Activated gamma-delta T cell (primary cell): Measurements from ENCODE around the gene SIM2.

Experiments used
- DNase-seq: peaks from one replicate; lab custom pipeline; 2025; lab: John Stamatoyannopoulos, UW

SIM2 gene

GRCh38 chr21:36738489-36739126, 39.7 kb downstream of the SIM2 start:
- no peak for DNase-seq

GRCh38 chr21:36741506-36741905, 42.6 kb downstream of the SIM2 start:
- no peak for DNase-seq

DNA sequence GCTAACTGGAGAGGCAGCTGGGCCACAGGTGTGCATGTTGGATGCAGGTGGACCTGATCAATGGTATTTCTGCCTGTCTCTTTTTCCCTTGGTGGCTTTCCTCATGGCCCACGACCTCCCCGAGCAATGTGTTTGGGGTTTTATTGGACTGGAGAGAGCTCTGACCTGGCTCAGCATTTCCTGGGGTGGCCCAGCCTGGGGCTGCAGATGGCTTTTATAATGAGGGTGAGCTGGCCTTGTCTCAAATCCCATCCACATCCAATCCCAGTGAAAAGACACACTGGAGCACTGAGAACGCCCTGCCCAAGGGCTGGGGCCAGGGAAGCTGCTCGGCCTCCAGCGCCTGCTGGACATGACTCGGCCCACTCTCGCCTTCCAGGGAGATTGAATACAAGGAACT, 44.1 kb downstream of the SIM2 start:
- DNase-seq, result no peak

DNA sequence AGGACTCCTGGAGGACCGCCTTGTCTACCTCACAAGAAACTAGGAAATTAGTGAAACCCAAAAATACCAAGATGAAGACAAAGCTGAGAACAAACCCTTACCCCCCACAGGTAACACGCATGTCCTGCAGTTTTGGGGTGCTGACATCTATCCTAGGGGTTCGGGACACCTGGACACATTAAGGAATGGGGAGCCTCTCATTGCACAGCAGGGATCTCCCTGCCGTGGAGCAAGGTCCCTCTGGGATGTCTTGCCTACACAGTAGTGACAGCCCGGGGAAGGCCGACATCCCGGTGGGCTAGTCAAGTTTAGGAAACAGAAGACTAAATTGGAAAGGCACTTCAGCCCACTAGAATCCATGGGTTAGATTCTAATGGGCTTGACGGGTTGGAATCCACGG, 44.5 kb downstream of the SIM2 start:
- no peak for DNase-seq

GRCh38 chr21:36744190-36744559, 45.3 kb downstream of the SIM2 start:
- DNase-seq, result no peak

DNA sequence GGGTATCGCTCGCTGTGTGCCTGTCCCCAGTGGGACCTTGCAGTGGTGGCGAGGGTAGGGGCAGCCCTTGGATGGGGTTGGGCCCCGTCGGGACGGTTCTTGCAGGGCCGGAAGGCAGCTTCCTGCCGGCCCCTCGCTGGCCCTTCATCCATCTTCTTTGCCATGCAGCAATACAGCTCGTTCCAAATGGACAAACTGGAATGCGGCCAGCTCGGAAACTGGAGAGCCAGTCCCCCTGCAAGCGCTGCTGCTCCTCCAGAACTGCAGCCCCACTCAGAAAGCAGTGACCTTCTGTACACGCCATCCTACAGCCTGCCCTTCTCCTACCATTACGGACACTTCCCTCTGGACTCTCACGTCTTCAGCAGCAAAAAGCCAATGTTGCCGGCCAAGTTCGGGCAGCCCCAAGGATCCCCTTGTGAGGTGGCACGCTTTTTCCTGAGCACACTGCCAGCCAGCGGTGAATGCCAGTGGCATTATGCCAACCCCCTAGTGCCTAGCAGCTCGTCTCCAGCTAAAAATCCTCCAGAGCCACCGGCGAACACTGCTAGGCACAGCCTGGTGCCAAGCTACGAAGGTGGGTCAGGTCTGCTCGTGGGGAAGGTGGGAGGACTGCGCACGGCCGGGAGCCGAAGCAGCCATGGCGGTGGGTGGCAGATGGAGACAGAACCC, 45.8 kb downstream of the SIM2 start:
- DNase-seq, result no peak

DNA sequence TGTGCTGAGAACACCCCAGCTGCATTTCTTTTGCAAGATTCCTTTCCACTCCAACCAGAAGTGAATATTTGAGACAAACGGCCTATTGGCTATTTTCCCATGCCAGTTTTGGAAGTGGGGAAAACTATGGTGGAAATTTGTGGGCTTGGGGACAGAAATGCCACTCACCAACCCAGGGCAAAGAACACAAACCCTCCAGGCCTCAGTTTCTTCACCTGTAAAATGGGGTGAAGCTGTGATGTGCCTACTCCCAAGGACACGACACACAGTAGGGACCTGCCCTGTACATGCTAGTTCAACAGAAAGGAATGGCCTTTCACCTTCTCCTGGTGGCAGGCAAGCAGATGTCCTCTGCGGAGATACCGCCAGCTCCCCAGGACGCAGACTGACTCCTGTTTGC, 46.5 kb downstream of the SIM2 start:
- DNase-seq, result no peak

- DNase-seq, result no peak
Observed at GRCh38 chr21:36747041-36747814, 48.3 kb downstream of the SIM2 start.

- DNase-seq, result no peak
Observed at GRCh38 chr21:36747815-36748383, 49.0 kb downstream of the SIM2 start.

- DNase-seq, result no peak
Observed at GRCh38 chr21:36749935-36750575, 51.1 kb downstream of the SIM2 start.

DNA sequence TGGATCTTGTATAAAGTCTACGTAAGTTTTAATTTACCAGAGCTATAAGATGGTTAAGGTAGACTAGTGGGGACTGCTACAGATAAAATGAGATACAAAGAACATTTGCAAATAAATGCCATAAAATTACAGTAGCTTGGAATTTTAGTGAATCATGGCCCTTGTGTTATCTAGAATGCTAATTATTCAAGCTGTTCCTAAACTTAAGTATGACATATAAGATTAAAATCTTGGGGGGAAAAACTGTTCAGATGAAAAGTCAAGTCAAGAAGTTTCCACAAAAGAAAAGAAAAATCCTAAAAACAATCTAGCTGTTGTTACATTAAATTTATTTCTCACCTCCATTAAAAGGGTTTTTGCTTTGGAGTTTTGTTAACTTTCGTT, 51.7 kb downstream of the SIM2 start:
- no peak for DNase-seq

- no peak for DNase-seq
Observed at GRCh38 chr21:36751383-36751782, 52.5 kb downstream of the SIM2 start.

DNA sequence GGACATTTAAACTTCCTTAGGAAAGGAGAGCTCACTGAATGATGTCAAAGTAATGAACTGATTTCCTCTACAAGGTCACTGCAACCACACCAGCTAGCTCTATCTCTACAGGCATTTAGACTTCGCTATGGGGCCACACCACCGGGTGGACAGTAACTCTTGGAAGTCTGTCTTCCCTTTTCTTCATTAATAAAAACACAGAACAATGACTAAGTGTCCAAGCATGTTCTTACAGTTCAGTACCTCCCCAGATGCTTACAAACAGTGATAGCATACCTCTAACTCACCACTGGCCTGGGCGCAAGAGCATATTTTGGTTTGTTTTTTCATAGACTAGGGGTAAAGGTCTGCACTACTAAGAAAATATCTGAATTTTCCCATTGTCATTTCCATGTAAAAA, 54.6 kb downstream of the SIM2 start:
- no peak for DNase-seq

DNA sequence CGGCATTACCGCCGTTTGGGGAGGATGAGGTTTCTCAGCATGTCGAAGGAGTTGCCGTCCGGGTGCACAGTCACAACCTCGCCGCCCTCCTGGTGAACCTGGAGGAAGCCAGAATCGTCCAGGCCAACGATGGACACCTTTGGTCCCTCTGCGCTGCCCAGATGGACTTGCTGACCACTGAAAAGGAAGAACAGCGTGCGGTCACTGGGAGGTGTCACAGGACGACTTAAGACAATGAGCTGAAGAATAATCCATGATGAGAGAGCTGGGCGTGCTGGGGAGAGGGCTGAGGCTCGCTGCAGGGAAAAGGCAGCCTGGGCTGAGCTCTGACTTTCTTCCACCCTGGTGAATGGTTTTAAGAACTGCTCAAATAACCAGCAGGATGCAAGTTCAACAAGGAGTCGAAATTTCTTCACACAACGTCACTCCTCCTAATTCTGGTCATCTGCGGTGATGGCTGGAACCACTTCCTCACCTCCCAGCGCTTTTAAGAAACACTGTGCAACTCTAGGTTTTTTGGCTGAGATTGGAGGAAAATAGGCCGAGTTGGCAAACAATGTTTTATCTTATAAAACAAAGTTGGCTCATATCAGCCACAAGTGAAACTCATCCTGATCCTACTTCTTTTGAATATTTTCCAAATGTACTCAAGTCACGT, 55.5 kb downstream of the SIM2 start:
- DNase-seq, result no peak

GRCh38 chr21:36756527-36756926, 57.6 kb downstream of the SIM2 start:
- DNase-seq, result no peak

DNA sequence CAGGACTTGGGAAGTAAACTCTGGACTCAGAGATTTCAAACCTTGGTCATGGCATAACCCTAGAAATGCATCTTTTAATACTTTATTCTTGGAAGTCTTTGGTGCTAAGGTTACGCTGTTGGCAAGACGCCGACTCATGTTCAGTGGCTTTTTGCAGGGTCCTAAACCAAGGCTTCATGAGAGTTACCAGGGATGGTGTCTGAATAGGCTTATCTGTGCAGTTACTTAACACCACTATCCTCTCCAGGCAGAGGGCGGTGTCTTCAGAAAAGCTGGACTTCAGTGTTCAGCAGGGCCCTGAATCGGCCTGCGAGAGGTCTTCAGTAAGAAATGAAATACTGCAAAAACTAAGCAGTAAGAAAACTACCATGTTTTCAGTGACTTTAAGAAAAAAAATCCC, 58.3 kb downstream of the SIM2 start:
- DNase-seq, result no peak

DNA sequence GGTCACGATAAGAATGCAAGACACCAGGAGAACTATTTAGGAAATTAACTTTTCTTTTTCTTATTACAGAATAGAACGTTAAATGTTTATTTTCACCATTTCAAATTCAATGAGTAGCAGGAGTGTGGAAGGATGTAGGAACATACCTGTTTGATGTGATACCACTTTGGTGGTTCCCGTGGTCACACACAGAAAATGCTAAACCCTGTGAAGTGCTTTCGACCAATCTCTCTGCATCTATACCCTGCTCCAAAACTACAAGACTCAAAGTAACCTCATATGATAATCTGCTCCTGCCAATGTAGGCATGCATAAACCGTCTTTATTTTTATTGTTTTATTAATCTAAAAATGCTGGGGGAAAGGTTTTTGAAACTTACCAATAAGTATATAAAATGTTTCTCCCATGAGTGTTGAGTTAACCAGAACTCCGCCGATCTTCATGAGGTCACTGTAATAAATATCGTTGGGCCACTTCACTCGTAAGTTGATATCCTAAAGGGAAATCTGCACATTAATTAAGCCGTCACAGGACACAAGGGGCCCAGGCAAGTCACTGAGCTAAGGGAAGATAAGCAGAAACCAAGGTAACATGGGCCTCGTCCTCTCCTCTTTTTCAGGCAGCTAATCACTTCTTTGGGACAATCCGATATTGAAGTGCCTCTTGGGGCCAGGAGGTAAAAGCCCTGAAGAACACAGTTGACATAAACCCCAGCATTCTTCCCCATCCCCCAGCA, 60.6 kb downstream of the SIM2 start:
- DNase-seq, result no peak

DNA sequence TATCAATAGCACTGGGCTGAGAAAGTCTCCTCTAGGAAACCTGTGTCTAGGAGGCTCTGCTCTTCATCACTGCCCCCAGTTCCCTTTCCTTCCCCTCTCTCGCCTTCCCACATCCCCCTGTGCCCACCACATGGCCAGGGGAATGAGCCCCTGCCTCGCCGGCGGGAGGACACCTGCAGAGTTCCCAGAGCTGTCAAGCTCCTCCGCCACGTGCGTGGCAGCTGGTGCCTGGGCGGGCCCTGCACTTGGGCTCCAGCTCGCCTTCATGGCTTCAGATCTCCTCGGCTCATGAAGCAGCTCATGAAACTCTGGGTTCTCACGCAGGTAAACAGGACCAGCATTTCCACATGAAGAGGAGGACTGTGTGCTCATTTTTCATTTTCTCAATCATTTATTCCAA, 62.8 kb downstream of the SIM2 start:
- DNase-seq, result no peak

- no peak for DNase-seq
Observed at GRCh38 chr21:36762642-36763041, 63.7 kb downstream of the SIM2 start.

DNA sequence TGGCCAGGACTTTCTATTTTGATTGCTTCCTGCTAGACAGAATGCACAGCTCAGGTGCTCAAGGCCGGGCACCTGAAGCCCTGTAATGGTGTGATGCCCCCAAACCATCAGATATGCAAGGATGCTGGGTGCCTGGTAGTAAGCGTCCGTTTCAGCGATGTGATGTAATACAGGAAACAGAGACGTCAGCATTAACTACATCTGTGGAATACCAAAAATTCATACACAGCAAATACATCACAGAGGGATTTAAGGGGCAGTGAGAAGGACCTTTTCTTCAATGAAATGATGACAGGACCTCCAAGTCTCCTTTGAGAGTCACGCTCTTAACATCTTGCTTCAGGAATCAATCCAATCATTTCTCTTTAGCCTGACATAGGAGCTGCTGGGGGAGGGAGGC, 64.4 kb downstream of the SIM2 start:
- DNase-seq, result no peak

DNA sequence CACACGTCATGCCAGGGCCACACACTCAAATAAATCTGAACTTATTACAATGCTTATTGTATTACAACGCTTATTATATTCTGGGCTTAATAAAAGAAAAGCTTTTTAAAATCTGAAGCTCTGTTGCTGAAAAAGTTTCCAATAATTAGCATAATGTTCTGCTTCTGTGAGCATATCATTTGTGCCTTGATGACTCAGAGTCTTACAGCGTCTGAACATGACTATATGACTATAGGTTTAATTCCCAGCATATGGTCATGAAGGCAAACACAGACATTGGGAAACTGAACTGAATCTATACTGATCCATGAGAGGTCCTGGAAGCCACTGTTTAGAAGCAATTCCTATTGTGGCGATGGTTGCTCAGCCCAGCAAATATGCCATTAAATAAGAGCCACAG, 66.3 kb downstream of the SIM2 start:
- no peak for DNase-seq
